ACC112 (cell line): Measurements from ENCODE around the gene KRTAP10-12.
"Not testable (repeated sequence)": the region's sequence is repeated elsewhere in the genome, so short reads cannot be mapped to it uniquely, and the experiment has no call there.

Experiments
- H2AFZ ChIP-seq: fragments of 200-600 bp; sonication (generic); one replicate; pipeline ENCODE4 v1.6.0; 2017; ENCODE audit warnings: antibody characterized with exemption, low read length; ENCODE audit not compliant: unreplicated experiment
- H3K27ac ChIP-seq: fragments of 200-600 bp; sonication (generic); 2 replicates; pipeline ENCODE4 v1.5.1; 2014; ENCODE audit warnings: low read depth, mild to moderate bottlenecking, antibody characterized with exemption, low read length, moderate library complexity
- H3K27me3 ChIP-seq: fragments of 200-600 bp; sonication (generic); 2 replicates; pipeline ENCODE4 v1.6.1; 2014; ENCODE audit warnings: mild to moderate bottlenecking, antibody characterized with exemption, low read length, moderate library complexity, mixed read lengths; ENCODE audit not compliant: insufficient read depth
- H3K36me3 ChIP-seq: fragments of 200-600 bp; sonication (generic); 2 replicates; pipeline ENCODE4 v1.6.1; 2016; ENCODE audit warnings: mild to moderate bottlenecking, antibody characterized with exemption, low read length, moderate library complexity, mixed read lengths; ENCODE audit not compliant: insufficient read depth
- H3K4me1 ChIP-seq: fragments of 200-600 bp; sonication (generic); one replicate; pipeline ENCODE4 v1.6.1; 2016; ENCODE audit warnings: low read length, mixed read lengths; ENCODE audit not compliant: insufficient read depth, unreplicated experiment, control insufficient read depth
- H3K4me3 ChIP-seq: fragments of 200-600 bp; sonication (generic); 2 replicates; pipeline ENCODE4 v1.5.1; 2014; ENCODE audit warnings: mild to moderate bottlenecking, low read depth, low read length
- H3K79me2 ChIP-seq: fragments of 200-600 bp; sonication (generic); one replicate; pipeline ENCODE4 v1.6.0; 2016; ENCODE audit warnings: low read length; ENCODE audit not compliant: control insufficient read depth, unreplicated experiment, insufficient read depth

The KRTAP10-12 gene

DNA sequence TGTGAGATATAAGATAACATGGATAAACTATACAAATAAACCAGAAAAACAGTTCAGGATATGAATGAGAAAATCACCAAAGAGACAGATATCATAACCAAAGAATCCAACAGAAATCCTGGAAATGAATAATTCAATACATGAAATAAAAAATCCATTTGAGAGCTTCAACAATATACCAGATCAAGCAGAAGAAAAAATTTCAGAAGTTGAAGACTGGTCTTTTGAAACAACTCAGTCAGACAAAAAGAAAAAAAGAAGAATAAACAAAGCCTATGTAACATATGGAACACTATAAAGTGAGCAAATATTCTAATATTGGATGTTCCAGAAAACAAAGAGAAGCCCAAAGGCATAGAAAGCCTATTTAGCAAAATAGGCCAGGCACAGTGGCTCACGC lies 25.1 kb upstream of the KRTAP10-12 start:
- no peaks in the 10 kb centered on the region for H3K36me3 ChIP-seq
- H3K27me3 ChIP-seq, result peaks cover 30% of the 10 kb centered on the region
- no peak overlapping the region for H3K27ac ChIP-seq

DNA sequence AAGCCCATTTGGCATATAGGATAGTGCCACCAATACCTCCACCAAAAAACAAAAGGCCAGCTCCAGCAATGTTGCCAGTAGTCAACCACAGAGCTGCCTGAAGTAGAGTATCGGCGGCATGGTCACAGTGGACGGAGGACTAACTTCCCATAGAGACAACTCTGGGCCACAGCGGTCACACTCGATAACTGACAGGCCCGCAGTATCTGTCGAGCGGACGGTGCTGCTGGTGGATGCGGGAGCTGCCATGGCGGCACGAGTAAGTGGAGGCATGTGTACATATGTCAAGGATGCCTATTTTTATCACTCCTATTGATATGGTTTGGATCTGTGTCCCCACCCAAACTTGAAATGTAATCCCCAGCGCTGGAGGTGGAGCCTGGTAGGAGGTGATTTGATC lies 19.1 kb upstream of the KRTAP10-12 start:
- Histone ChIP-seq H2AFZ (no peak overlapping the region), H3K4me1 (no peaks in the 10 kb centered on the region), H3K27me3 (peaks cover 61% of the 10 kb centered on the region), H3K4me3 (no peak overlapping the region), H3K27ac (no peak overlapping the region), H3K36me3 (no peaks in the 10 kb centered on the region), H3K79me2 (no peaks in the 10 kb centered on the region)

More for the DNA sequence above, 25.1 kb upstream of the KRTAP10-12 start:
- Histone ChIP-seq H2AFZ (no peak overlapping the region), H3K4me1 (no peaks in the 10 kb centered on the region), H3K4me3 (no peak overlapping the region), H3K79me2 (no peaks in the 10 kb centered on the region)

DNA sequence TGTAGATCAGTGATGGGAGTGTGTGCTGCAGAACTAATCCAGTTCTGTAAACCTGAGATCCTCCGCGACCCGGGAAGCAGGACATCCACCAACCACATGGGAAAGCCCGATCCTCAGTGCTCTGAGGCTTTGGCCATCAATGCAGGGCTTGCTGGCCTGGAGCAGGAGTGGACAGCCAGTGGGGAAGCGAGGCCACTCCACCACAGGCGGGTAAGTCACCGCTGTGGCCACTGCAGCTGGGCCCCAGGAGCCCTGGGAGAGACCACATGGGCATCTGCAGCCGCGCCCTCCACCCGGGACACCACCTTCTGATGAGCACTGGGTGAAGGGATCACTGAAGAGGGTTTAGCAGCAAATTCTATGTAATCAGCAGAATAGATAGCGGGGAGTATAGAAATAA lies 15.8 kb upstream of the KRTAP10-12 start:
- Histone ChIP-seq H2AFZ (no peak overlapping the region), H3K27me3 (peaks cover 73% of the 10 kb centered on the region), H3K4me1 (no peaks in the 10 kb centered on the region), H3K79me2 (no peaks in the 10 kb centered on the region), H3K27ac (no peak overlapping the region), H3K4me3 (no peak overlapping the region), H3K36me3 (no peaks in the 10 kb centered on the region)

DNA sequence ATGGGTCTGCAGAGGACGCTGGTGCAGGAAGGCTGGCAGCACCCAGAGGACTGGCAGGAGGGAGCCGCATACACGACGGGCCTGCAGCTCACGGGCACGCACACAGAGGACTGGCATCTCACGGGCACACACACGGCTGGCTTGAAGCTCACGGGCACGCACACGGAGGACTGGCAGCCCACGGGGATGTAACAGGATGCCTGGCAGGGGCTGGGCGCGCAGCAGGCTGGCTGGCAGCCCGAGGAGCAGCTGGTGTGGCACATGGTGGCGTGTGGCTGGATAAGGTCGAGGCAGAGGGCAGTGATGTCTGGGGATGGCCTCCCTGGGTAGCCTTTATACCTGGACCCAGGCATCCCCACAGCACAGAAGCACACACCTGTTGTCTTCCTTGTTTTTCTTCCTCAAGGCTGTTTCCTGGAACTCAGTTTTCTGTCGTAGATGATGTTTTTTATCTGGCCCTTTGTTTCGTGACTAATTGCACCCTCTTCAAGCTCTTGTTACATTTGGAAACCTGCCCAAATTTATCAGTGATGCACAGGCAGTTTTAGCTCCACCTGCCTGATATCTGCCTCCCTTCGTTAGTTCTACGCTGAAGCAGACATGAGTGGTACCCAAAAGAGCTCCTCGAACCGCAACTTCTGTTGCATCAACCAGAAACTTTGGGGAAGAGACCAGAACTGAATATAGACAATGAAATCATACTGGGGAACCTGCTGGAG lies 15.0 kb upstream of the KRTAP10-12 start, which contains the start of gene KRTAP12-1:
Gene KRTAP12-1, minus strand, starts transcription at position 303 of the 719 bp plus-strand sequence. Its CDS starts 40 bp downstream, at position 263.
- Histone ChIP-seq H3K79me2 (no peaks in the 10 kb centered on the region), H3K27me3 (peaks cover 72% of the 10 kb centered on the region), H3K27ac (no peak within 1 kb of the TSS), H2AFZ (no peak within 1 kb of the TSS), H3K36me3 (no peaks in the 10 kb centered on the region), H3K4me3 (no peak within 1 kb of the TSS), H3K4me1 (no peaks in the 10 kb centered on the region)

DNA sequence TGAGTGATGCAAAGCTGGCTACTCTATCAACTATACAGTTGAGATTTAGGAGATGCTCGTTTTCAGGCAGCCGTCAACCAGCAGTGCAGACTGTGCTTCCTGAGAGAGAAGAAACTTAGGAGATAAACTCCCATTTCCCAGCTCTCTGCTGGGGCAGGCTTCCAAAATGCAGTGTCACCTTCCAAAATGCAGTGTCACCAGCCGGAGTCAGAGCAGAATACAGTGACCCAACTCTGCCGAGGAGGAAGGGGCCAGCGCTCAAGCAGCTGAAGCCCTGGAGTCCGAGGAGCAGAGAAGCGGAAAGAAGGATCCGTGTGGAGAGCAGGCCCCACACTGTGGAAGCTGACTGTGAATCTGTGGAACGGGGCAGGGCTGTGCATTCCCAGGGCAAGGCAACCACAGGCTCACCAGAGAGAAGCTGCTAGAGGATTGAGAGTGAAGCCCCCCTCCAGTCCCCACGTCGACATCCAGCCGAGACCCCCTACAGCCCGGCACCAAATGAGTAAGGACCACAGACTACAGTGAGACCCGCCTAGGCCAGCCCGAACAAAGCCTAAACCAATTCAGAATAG lies 14.3 kb upstream of the KRTAP10-12 start:
- H3K4me1 ChIP-seq, result no peaks in the 10 kb centered on the region
- no peaks in the 10 kb centered on the region for H3K36me3 ChIP-seq
- no peak overlapping the region for H3K27ac ChIP-seq
- H2AFZ ChIP-seq, result no peak overlapping the region
- H3K4me3 ChIP-seq, result no peak overlapping the region
- H3K27me3 ChIP-seq, result peaks cover 72% of the 10 kb centered on the region
- no peaks in the 10 kb centered on the region for H3K79me2 ChIP-seq

DNA sequence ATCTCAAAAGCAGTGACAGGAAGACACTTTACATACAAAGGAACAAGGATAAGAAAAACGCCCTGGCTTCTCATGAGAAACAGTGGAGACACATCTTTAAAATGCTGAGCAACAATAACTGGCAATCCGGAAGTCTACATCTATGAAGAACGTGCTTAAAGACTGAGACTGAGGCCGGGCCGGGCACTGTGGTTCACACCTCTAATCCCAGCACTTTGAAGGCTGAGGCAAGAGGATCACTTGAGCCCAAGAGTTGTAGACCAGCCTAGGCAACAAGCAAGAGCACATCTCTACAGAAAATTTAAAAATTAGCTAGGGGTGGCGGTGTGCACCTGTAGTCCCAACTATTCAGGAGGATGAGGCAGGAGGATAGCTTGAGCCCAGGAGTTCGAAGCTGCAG lies 12.9 kb upstream of the KRTAP10-12 start:
- Histone ChIP-seq H3K4me1 (no peaks in the 10 kb centered on the region), H3K4me3 (no peak overlapping the region), H3K27me3 (peaks cover 75% of the 10 kb centered on the region), H2AFZ (no peak overlapping the region), H3K27ac (no peak overlapping the region), H3K79me2 (no peaks in the 10 kb centered on the region), H3K36me3 (no peaks in the 10 kb centered on the region)

DNA sequence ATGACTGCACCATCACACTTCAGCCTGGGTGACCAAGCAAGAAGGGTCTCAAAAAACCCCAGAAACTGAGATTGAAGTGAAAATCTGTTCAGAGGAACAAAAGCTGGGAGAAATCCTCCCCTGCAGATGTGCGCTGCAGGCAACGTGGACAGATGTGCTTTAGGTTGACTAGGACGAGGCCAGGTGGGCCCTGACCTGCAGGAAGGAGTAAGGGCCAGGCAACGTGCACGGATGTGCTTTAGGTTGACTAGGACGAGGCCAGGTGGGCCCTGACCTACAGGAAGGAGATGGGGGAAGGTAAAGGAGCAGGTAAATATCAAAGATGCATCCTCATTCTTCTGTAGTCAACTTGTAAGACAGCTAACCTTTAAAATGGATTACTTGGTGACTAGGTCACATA lies 12.5 kb upstream of the KRTAP10-12 start:
- Histone ChIP-seq H3K27me3 (peaks cover 71% of the 10 kb centered on the region), H3K36me3 (no peaks in the 10 kb centered on the region), H2AFZ (no peak overlapping the region), H3K4me3 (no peak overlapping the region), H3K4me1 (no peaks in the 10 kb centered on the region), H3K79me2 (no peaks in the 10 kb centered on the region), H3K27ac (no peak overlapping the region)

DNA sequence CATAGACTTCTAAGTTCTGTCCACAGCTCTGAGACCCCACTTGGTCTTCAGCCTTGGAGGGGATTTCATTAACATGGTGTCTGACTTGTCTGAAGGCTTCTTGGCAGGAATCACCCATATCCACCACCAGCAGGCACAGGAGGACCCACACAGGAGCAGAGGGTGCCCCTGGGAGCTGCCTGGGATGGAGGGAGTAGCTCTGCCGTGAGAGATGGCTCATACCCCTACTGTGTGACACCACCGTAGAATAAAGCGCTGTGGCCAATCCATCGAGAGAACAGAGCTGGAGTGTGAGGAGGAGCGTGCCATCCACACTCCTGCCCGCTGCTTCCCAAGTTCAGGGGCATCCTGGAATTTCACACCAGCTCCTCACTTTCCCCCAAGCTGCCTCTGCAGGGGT lies 11.9 kb upstream of the KRTAP10-12 start:
- not testable (repeated sequence) for H2AFZ ChIP-seq, H3K79me2 ChIP-seq, H3K27ac ChIP-seq, H3K4me1 ChIP-seq, H3K4me3 ChIP-seq, H3K36me3 ChIP-seq
- peaks cover 68% of the 10 kb centered on the region for H3K27me3 ChIP-seq

DNA sequence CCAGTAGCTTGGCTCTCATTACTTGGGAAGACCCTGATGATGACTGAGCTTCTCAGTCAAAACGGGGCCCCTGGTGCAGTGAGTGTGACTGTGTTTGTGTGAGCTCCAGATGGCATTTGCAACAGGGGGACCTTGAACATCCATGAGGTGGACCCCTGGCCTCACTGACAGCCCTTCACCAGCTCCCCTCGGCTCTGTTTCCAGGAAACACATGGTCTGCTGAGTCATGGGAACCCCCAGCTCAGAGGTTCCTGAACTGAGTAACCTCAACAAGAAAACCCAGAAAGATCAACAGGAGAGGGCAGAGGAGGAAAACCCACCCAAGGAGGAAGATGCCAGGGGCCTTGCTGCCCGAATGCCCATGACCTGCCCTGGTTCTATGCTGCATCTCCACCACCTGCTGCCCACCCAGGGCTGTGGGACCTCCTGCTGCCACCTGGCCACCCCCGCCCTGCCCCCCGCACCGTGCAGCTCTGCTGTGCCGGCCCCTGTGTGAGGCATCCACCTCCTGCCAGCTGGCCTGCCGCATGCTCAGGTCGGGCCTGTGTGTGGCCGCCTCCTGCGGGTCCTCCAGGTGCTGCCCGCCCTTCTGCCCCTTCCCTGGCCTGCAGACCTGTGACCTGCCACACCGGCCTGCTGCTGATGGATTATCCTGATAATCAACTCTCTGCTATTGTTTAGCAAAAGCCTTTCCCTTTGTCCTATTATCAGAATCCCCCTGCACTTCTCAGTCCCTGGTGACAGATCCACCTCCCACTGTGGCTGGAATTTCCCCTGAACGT lies 10.8 kb upstream of the KRTAP10-12 start:
- Histone ChIP-seq H3K4me1 (no peaks in the 10 kb centered on the region), H3K27me3 (peaks cover 69% of the 10 kb centered on the region), H3K36me3 (no peaks in the 10 kb centered on the region), H3K79me2 (no peaks in the 10 kb centered on the region), H2AFZ (no peak overlapping the region), H3K27ac (no peak overlapping the region), H3K4me3 (no peak overlapping the region)

DNA sequence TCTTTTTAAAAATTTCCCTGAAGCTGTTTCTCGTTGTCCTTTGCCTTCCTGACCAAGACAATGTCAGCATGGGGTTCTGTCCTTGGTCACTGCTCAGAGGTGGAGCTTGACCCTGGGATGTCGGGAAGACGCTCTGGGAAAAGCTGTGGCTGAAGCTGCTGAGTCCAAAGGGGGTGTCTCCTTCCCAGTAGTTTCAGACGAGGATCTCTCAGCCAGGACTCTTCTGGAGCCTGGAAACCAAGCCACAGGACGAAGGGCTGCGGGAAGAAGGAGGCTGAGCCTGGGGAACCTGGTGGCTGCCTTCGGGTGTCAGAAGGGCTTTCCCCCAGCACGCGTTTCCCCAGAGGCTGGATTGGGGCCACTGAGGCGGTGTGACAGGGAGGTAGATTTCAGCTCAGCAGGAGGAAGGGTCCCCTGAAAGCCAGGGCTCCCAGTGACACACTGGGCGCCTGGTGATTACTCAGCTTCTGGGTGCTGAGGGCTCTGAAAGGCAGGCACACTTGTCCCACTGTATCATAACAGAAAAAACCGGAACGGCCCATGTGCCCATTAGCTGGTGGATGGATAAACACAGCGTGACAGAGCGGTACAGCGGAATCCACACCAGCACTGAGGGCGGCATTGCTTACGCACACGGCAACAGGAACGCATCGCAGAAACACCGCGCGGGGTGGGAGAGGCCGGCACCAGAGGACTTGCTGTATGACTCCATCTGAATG lies 10.0 kb upstream of the KRTAP10-12 start:
- Histone ChIP-seq H3K27me3 (peaks cover 77% of the 10 kb centered on the region), H2AFZ (no peak overlapping the region), H3K36me3 (no peaks in the 10 kb centered on the region), H3K79me2 (no peaks in the 10 kb centered on the region), H3K27ac (no peak overlapping the region), H3K4me3 (no peak overlapping the region), H3K4me1 (no peaks in the 10 kb centered on the region)
